MG63 (cell line): ENCODE results near the gene CHPT1. TPM values are rescaled to one million over a fixed set of nuclear protein-coding genes. Genes with fewer than 3 reads are reported as not detected.

Source experiments
- DNase-seq: peaks from one replicate; pipeline ENCODE4 v3.0.0-alpha.2; 2020
- H3K27me3 ChIP-seq: fragments of 250-450 bp; sonication (Bioruptor Pico); 2 replicates; pipeline ENCODE4 v1.5.1; 2020; ENCODE audit warnings: mild to moderate bottlenecking, moderate library complexity
- H3K36me3 ChIP-seq: fragments of 250-450 bp; sonication (Bioruptor Pico); 2 replicates; pipeline ENCODE4 v1.5.1; 2020; ENCODE audit warnings: mild to moderate bottlenecking, moderate library complexity
- H3K4me3 ChIP-seq: fragments of 250-450 bp; sonication (Bioruptor Pico); 2 replicates; pipeline ENCODE4 v1.5.1; 2020; ENCODE audit warnings: mild to moderate bottlenecking, moderate library complexity
- H3K9me3 ChIP-seq: fragments of 250-450 bp; sonication (Bioruptor Pico); 2 replicates; pipeline ENCODE4 v1.5.1; 2020; ENCODE audit warnings: mild to moderate bottlenecking, moderate library complexity
- total RNA-seq: library from RNA; depleted of rRNA; stranded (reverse); fragments of >200 nt; shearing (Covaris generic); gene quantifications from 2 replicates; pipeline ENCODE4 v1.2.3, GENCODE V29; 2014; ENCODE audit warnings: low replicate concordance; rRNA removed

The CHPT1 gene
- total RNA-seq, 1 experiment from 2014 or later: 41.4 TPM

DNA sequence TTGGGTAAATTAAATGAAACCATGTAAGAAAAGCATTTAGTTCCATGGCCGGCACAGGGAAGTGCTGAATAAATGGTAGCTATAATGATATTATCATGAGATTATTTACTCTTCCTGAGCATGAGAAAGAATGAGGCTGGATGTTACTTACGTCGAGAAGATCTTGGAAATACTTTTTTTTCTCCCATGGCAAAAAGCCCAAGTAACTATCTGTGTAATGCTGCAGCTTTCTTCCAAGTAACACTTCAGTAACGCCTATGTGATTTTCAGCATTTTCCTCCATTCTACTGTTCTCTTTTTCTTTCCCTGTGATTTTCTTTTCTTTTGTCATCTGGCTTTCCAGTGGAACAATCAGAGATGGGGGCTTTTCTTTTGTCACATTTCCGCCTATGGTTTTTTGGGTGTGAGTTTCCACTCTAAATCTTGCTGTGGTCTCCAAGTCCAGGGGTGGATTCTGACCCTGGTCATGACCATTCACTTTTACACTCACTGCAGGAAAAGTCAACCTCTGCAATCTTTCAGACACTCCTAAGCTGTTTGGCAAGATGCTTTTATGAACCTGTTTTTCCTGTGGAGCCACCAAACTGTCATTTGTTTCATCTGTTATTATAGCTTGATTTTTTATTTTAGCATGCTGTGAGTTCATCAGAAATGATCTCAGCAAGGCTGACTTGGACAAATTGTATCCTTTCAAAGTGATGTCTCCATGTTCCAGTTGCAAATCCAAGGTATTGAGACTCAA is 66.8 kb downstream of the CHPT1 start:
- Histone ChIP-seq H3K9me3 (no peaks in the 10 kb centered on the region), H3K36me3 (no peaks in the 10 kb centered on the region), H3K4me3 (no peak overlapping the region), H3K27me3 (no peaks in the 10 kb centered on the region)
- DNase-seq: no peak

DNA sequence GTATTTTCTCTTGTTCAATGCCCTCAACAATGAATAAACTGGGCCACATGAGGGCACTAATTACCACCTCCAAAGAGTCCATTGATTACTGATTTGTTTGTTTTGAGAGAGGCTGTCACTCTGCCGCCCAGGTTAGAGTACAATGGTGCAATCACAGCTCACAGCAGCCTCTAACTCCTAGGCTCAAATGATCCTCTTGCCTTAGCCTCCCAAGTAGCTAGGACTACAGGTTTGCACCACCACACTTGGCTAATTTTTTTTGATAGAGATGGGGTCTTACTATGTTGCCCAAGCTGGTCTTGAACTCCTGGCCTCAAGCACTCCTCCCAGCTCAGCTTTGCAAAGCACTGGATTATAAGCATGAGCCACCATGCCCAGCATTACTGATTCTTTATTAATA is 70.1 kb downstream of the CHPT1 start:
- Histone ChIP-seq H3K36me3 (no peaks in the 10 kb centered on the region), H3K9me3 (no peaks in the 10 kb centered on the region), H3K4me3 (no peak overlapping the region), H3K27me3 (no peaks in the 10 kb centered on the region)
- no peak for DNase-seq

DNA sequence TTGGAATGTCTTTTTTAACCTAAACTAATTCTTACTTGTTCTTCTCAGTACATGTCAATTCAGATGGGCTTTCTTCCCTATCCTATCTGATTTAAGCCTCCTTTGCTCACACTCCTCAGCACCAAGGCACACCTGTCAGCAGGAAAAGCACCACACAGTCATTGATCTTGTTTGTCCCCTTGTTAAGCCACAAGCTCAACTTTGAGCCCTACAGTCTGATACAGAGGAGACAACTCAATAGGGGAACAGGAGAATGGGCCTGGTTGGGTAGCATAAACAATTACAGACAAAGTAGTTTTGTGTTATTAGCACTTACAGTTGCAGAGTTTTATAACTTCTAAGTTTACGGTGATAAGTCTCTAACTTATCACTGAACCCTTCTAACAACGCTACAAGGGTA is 71.3 kb downstream of the CHPT1 start:
- Histone ChIP-seq H3K27me3 (no peaks in the 10 kb centered on the region), H3K4me3 (no peak overlapping the region), H3K36me3 (no peaks in the 10 kb centered on the region), H3K9me3 (no peaks in the 10 kb centered on the region)
- DNase-seq: no peak

DNA sequence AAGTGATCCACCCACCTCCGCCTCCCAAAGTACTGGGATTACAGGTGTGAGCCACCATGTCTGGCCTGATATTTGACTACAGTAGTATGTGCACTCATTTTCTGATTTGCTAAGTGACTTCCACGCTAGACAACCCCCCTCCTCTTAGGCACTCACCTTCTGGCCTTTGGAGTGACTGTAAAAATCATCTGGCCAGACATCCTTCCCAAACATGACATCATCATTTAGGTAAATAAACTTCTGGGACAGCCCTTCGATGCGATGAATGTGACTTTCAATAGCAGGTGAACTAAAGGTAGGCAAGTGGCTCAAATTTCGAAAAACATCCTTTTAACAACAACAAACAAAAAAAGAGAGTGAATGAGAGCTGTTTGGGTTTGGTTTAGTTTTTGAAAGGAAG is 72.4 kb downstream of the CHPT1 start:
- no peaks in the 10 kb centered on the region for H3K27me3 ChIP-seq
- H3K9me3 ChIP-seq: no peaks in the 10 kb centered on the region
- no peak for DNase-seq
- no peaks in the 10 kb centered on the region for H3K36me3 ChIP-seq
- H3K4me3 ChIP-seq: no peak overlapping the region

DNA sequence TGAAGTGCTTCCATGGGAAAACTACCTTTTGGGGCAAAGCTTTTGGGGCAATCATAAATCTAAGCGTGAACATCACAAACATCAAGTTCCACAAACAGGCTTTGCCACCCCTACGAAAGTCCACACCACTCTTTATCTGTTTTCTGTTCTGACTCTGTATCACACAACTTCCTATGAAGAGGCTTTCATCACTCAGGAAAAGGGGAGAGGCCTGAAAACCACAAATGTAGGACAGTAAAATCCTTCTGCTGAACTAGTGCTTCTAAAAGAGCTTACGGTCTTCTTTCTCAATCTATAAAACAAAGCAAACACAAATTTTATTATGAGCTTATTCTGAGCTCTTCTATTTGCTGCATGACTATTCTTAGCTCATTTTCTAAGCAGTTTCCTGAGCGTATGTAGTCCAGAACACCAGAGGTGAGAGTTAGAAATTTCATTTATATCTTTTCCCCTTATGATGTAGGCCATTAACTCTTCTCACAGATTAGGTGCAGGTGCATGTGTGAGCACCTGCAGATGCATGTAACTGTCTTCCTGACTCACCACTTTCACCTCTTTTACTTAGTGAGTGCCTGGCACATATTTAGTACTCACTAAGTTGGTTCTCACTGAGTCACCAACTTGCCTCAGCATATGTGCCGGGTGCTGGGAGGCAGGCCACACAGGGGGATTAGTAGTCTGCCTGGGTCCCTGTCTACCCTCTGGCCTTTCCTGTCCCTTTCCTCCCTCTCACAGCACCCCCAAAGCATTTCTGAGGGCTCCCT is 74.8 kb downstream of the CHPT1 start:
- no peaks in the 10 kb centered on the region for H3K9me3 ChIP-seq
- H3K27me3 ChIP-seq: no peaks in the 10 kb centered on the region
- H3K36me3 ChIP-seq: no peaks in the 10 kb centered on the region
- H3K4me3 ChIP-seq: no peak overlapping the region
- DNase-seq: no peak

- no peaks in the 10 kb centered on the region for H3K9me3 ChIP-seq
- DNase-seq: peak; percentile 23
- H3K4me3 ChIP-seq: no peak overlapping the region
- H3K36me3 ChIP-seq: no peaks in the 10 kb centered on the region
- no peaks in the 10 kb centered on the region for H3K27me3 ChIP-seq
Measured at GRCh38 chr12:101773650-101774162, 76.3 kb downstream of the CHPT1 start.

- no peak for DNase-seq
- Histone ChIP-seq H3K4me3 (no peak overlapping the region), H3K27me3 (no peaks in the 10 kb centered on the region), H3K36me3 (no peaks in the 10 kb centered on the region; the same call in 1 of the 2 replicates), H3K9me3 (no peaks in the 10 kb centered on the region)
Measured at GRCh38 chr12:101775816-101776215, 78.4 kb downstream of the CHPT1 start.

GRCh38 chr12:101777485-101777884 is 80.0 kb downstream of the CHPT1 start:
- H3K9me3 ChIP-seq: no peaks in the 10 kb centered on the region
- no peaks in the 10 kb centered on the region; the same call in 1 of the 2 replicates for H3K36me3 ChIP-seq
- no peak for DNase-seq
- H3K4me3 ChIP-seq: no peak overlapping the region
- H3K27me3 ChIP-seq: no peaks in the 10 kb centered on the region

GRCh38 chr12:101777978-101778377 is 80.5 kb downstream of the CHPT1 start:
- DNase-seq: no peak
- no peaks in the 10 kb centered on the region for H3K27me3 ChIP-seq
- H3K4me3 ChIP-seq: no peak overlapping the region
- no peaks in the 10 kb centered on the region; the same call in 1 of the 2 replicates for H3K36me3 ChIP-seq
- H3K9me3 ChIP-seq: no peaks in the 10 kb centered on the region

Other genes with a start within 250 kb of the CHPT1 start
- gene SPIC, start 222.3 kb upstream of the CHPT1 start, total RNA-seq: not detected in 2 replicates
- not detected in 2 replicates for gene MYBPC1, start 102.7 kb upstream of the CHPT1 start, total RNA-seq
- not detected in 2 replicates for gene SYCP3, start 41.8 kb downstream of the CHPT1 start, total RNA-seq
- gene GNPTAB, start 133.3 kb downstream of the CHPT1 start, total RNA-seq: 4.9 and 5.5 TPM in 2 replicates
- gene DRAM1, start 179.9 kb downstream of the CHPT1 start, total RNA-seq: 8.1 and 8.8 TPM in 2 replicates